HG03095 (cell line): ENCODE results near the gene ZNF853.
"Not testable (repeated sequence)": the region's sequence is repeated elsewhere in the genome, so short reads cannot be mapped to it uniquely, and the experiment has no call there.

ENCODE experiments used
- ATAC-seq: cut with Tn5 transposase; IDR thresholded peaks from one replicate; pipeline ENCODE4 v1.9.1; 2021; ENCODE audit warnings: moderate library complexity; ENCODE audit not compliant: unreplicated experiment

Gene ZNF853

DNA sequence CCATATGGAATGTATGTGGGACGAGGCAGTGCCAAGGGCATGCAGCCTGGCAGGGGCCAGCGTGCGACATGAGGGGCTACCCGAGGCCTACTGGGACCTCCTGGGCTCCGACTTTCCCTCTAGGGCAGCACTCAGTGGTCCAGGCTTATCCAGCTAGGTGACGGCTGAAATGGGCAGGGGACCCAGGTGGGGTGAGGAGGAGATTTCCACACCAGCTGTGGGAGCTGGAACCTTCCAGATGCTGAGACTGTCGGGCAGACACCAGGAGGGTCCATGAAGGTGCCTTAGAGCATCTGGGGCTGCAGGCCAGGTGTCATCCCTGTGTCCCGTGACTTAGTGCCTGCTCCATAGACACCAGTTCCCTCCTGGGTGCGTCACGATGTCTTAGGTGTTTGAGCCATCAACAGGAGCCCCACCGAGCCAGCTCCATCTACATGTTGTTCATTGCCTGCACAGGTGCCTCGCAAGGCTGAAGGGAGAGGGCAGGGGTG is 35.2 kb downstream of the ZNF853 start:
- ATAC-seq = no peak

DNA sequence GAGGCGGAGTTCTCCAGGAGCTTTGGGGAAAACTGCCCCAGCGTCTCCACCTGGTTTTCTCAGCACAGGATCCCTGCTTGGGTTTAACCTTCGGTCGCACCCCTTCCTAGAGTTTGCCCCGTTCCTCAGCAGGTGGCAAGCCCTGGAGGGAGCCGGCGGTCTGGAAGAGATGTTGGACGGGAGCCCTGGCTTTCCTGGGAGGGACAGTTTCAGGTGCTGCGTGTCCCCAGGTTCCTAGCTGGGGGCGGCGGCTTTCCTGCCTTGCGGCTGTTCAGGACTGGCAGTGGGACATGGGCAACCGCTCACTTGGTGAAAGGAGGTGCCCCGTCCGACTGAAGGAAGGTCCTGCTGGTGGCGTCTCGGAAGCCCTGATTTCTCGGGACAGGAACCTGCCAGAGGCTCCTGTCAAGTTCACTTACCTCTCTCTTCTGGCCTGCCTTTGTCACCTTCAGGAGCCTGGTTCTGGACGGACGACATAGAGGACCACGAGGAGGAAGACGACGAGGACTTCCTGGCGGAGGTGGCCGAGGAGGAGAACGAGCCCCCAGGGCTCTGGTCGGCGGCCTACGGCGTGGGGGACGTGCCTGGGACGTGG is 36.5 kb downstream of the ZNF853 start:
- ATAC-seq = no peak

DNA sequence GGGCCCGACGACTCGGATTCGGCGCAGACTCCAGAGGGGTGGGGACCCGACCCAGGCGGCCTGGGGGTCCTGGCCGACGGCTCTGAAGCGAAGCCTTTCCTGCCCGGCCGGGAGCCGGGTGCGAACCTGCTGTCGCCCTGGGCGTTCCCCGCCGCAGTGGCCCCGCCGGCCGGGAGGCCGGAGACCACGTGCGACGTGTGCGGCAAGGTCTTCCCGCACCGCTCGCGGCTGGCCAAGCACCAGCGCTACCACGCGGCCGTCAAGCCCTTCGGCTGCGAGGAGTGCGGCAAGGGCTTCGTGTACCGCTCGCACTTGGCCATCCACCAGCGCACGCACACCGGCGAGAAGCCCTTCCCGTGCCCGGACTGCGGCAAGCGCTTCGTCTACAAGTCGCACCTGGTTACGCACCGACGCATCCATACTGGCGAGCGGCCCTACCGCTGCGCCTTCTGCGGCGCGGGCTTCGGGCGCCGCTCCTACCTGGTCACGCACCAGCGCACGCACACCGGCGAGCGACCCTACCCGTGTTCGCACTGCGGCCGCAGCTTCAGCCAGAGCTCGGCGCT is 37.1 kb downstream of the ZNF853 start:
- ATAC-seq = no peak

DNA sequence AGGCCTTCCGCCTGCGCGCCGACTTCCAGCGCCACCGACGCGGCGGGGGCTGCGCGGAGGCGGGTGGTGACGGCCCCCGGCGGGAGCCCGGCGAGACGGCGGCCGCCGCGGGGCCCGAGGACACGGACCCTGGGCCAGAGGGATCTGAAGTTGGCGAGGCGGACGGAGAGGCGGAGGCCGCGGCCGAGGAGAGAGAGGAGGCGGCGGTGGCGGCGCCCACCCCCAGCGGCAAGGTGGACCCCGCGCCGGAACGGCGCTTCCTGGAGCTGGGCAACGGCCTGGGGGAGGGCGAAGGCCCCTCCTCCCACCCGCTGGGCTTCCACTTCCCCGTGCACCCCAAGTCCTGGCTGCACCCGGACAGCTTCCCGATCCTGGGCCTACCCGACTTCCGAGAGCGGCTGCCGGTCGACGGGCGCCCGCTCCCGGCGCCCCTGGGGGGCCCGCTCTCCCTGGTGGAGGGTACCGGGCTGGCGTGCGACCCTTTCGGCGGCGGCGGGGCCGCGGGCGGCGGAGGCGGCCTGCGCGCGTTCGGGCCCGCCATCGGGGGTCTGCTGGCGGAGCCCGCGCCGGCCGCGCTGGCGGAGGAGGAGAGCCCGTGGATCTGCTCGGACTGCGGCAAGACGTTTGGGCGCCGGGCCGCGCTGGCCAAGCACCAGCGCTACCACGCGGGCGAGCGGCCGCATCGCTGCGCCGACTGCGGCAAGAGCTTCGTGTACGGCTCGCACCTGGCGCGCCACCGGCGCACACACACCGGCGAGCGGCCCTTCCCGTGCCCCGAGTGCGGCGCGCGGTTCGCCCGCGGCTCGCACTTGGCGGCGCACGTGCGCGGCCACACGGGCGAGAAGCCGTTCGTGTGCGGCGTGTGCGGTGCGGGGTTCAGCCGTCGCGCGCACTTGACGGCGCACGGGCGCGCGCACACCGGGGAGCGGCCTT is 37.9 kb downstream of the ZNF853 start:
- ATAC-seq = no peak

DNA sequence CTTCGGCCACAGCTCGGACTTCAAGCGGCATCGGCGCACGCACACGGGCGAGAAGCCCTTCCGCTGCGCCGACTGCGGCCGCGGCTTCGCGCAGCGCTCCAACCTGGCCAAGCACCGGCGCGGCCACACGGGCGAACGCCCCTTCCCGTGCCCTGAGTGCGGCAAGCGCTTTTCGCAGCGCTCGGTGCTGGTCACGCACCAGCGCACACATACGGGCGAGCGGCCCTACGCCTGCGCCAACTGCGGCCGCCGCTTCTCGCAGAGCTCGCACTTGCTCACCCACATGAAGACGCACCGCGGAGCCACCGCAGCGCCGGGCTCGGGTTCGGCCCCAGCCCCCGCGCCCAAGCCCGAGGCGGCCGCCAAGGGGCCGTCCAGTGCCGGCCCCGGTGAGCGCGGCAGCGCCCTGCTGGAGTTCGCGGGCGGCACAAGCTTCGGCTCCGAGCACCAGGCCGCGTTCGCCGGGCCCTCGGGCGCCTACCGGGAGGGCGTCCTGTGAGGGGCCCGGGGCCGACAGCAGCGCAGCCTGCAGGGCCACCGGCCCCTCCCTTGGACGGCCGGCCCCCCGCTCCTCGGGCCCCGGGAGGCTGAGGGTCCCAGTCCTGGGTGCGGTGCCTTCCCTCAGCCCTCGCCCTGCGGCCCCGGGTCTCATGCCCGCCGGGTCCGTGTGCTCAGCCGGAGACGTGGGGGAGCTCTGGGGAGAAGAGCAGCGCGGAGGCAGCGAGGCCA is 38.9 kb downstream of the ZNF853 start:
- ATAC-seq = no peak

DNA sequence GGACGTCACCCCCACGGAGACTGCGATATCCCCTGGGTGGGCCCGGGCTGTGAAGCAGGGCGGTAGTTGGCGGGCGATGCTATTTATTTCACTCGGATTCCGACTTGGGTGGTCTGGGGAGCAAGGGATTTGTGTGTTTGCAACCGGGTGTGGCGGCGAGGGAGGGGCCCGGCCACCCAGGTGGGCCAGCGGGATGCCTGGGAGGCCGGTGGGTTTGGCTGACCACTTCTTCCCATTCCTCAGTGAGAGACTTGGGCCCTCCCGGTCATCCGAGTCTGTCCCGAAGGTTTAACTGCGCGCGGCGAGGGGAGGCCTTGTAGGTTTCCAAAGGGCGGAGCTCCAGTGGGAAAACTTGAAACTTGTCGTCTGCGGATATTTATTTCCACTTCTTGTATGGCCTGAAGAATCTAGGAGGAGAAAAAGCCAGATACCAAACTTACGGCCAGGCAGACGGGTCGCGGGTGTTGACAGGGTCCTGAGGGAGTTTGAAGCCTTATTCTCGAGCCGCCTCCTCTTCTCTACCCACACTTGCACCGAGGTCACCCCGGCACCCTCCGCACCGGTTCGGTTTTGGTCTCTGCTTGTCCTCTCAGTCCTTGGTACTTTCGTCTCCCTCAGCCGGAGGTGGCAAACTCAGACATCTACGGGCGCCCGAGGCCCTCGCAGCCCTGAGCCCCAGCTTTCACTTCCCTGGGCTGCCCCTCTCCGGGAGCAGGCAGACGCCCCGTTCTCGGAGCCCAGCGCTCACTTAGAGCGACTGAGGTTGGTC is 39.6 kb downstream of the ZNF853 start:
- no peak for ATAC-seq

DNA sequence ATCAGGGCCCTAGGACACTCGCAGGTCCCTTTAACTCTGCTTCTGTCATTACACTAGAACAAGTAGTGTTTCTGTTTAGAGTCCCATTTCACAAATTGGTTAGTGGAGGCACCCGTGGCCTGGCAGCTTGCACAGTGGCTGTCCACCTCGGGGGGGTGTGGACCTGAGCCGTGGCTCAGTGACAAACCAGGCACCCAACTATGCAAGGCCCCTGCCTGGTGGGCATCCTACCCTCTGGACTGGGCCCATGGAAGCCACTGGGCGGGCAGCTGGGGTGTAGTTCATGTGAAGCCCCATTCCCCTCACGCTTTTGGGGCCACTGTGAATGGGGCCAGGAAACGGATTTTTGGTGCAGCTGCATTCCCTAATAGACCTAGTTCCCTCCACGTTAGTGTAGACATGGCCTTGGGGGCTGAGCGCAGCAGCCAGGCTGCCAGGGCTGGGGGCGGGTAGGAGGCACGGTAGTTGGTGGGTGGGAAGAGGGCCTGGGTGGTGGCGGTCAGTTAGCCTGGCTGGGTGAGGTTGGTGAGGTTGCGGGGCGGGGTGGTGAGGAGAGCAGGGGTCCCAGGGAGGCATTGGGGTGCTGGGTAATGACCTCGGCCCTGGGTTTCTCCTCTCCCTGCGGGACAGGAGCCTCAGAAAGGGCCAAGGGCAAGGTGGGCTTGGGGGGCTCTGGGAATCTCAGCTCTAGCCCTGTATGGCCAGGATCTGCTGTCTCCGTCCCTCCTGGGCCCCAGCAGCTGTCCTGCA is 40.4 kb downstream of the ZNF853 start:
- no peak for ATAC-seq

DNA sequence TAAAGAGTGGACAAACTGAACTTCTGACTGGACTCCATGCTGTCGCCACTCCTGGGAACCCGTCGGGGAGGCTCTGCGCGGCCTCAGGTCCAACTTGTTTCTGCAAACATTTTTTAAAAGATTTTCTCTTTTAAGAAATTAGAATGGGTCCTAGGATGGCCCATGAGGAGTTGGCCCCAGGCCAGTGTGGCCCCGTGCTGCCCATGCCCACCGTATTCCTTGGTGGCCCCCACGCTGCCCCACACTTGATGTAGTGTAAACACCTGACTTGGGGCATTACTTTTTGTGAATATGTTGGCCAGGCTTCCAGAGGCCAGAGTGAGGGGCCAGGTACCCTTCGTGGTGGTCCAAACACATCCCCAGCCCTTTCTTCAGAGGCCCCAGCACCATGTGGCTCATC is 41.0 kb downstream of the ZNF853 start:
- no peak for ATAC-seq

DNA sequence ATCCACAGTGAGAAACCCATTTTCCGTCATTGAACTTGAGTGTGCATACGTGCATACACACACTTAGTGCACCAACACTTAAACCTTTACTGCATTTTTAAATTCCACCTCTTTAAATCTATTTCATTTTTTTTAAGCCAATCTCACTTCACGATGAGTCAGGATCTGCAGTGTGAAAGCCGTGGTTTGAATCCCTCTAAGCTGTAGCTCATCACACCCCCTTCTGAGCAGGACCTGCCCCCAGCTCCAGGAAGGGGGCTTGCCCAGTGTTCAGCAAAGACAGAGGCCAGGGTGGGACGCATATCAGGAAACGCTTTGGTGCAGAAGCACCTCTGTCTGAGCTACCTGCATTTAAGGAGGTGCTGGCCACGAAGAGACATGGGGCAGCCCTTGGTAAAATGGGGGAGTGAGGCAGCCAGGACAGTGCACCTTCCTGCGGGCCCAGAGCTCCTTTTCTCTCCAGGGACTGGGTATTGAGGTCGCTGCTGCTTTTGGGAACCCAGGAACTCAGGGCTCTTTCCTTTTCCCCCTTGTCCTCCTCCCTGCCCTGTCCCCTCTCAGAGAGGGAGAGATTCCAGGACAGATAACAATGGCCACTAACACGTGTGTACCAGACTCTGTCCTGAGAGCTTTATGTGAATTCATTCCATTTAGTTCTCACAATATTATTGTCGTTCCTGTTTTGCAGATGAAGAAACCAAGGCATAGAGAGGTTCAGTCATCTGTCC is 43.4 kb downstream of the ZNF853 start:
- ATAC-seq = no peak

DNA sequence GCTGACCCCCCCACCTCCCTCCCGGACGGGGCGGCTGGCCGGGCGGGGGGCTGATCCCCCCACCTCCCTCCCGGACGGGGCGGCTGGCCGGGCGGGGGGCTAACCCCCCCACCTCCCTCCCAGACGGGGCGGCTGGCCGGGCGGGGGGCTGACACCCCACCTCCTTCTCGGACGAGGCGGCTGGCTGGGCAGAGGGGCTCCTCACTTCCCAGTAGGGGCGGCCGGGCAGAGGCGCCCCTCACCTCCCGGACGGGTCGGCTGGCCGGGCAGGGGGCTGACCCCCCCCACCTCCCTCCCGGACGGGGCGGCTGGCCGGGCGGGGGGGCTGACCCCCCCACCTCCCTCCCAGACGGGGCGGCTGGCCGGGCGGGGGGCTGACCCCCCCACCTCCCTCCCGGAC is 55.4 kb downstream of the ZNF853 start:
- not testable (repeated sequence) for ATAC-seq
